HepG2 (cell line): ENCODE measurements around the gene BOLA2B. TPM values are rescaled to one million over a fixed set of nuclear protein-coding genes. Genes with fewer than 3 reads are reported as not detected.
"Not testable (repeated sequence)": the region's sequence is repeated elsewhere in the genome, so short reads cannot be mapped to it uniquely, and the experiment has no call there.

Experiments used
- ATAC-seq: fragments of 200-7000 bp; cut with Tn5 transposase; 3 replicates; pipeline ENCODE4 v1.9.1; 2020; ENCODE audit warnings: mild to moderate bottlenecking, moderate library complexity
- Bru-seq: library from RNA; stranded (reverse); fragments of 400-500 nt; gene quantifications from one replicate; lab custom pipeline; 2021; lab: Mats Ljungman, UMichigan
- BruChase-seq, 2 experiments: library from RNA; stranded (reverse); fragments of 400-500 nt; gene quantifications; one replicate each; lab custom pipeline; 2021; lab: Mats Ljungman, UMichigan
- BruUV-seq: library from RNA; stranded (reverse); fragments of 400-500 nt; replicated peaks from 2 replicates; lab custom pipeline; 2021; lab: Mats Ljungman, UMichigan
- CTCF ChIA-PET: fragments of 300-600 bp; formaldehyde crosslinking; extraction: SDS; loops from one replicate; lab custom pipeline; 2021; ENCODE audit warnings: low total read pairs, inconsistent platforms, low intra/inter-chr PET ratio; lab: Yijun Ruan, JAX
- POLR2A ChIA-PET: fragments of 350-600 bp; sonication (Branson Sonifier 250); formaldehyde crosslinking; loops from one replicate; lab custom pipeline; 2020; ENCODE audit warnings: antibody characterized with exemption, inconsistent platforms; lab: Yijun Ruan, JAX
- DNase-seq: peaks from one replicate; pipeline ENCODE4 v3.0.0-alpha.2; 2015; ENCODE audit warnings: low spot score
- FAIRE-seq: peaks from 3 replicates; lab custom pipeline; 2011; peaks lifted over from hg19 to GRCh38; lab: Jason Lieb, UNC
- H2AFZ ChIP-seq: one replicate; pipeline ENCODE4 v1.6.1; 2011; ENCODE audit warnings: low read length, inconsistent platforms
- H3K27ac ChIP-seq: fragments of 300-600 bp; 3 replicates; pipeline ENCODE4 v1.8.0; 2011; ENCODE audit warnings: mixed run types, mild to moderate bottlenecking, mixed read lengths, low read length, inconsistent platforms; ENCODE audit not compliant: insufficient read depth; ENCODE audit errors: extremely low read length
- H3K27me3 ChIP-seq, 2 experiments: fragments of 200-600 bp in 1 of 2; 2 replicates in 1 of 2; 3 replicates in 1 of 2; pipeline versions ENCODE4 v1.6.0 to v1.8.0; 2011; ENCODE audit warnings: low read length in 2 of 2, mild to moderate bottlenecking in 2 of 2, moderate library complexity in 2 of 2, inconsistent platforms in 1 of 2; ENCODE audit not compliant: insufficient read depth in 2 of 2, control insufficient read depth in 1 of 2
- H3K36me3 ChIP-seq, 2 experiments: fragments of 200-600 bp in 1 of 2; replicated peaks in 1 of 2; 2 replicates in 1 of 2; 3 replicates in 1 of 2; pipeline versions ENCODE4 v1.5.1 to v1.8.0; 2011; ENCODE audit warnings: low read length in 2 of 2, inconsistent platforms in 1 of 2; ENCODE audit not compliant: insufficient read depth in 2 of 2, control insufficient read depth in 1 of 2
- H3K4me1 ChIP-seq: 2 replicates; pipeline ENCODE4 v1.5.1; 2012; ENCODE audit warnings: low read length, inconsistent platforms; ENCODE audit not compliant: insufficient read depth
- H3K4me2 ChIP-seq: 2 replicates; pipeline ENCODE4 v1.6.0; 2011; ENCODE audit warnings: low read depth, low read length, inconsistent platforms
- H3K4me3 ChIP-seq, 3 experiments: fragments of 200-600 bp in 1 of 3; sonication (generic), shearing (Covaris generic) in 1 of 3; replicated peaks in 1 of 3; 2 replicates each; pipeline ENCODE4 v1.5.1; 2011 to 2016; ENCODE audit warnings: low read length in 3 of 3, inconsistent platforms in 2 of 3, low read depth in 2 of 3, mild to moderate bottlenecking in 2 of 3, control low read depth in 1 of 3, mixed read lengths in 1 of 3; ENCODE audit not compliant: insufficient read depth in 1 of 3
- H3K79me2 ChIP-seq: one replicate; pipeline ENCODE4 v1.6.1; 2011; ENCODE audit warnings: low read length, inconsistent platforms; ENCODE audit not compliant: insufficient read depth
- H3K9ac ChIP-seq: 2 replicates; pipeline ENCODE4 v1.6.0; 2011; ENCODE audit warnings: mild to moderate bottlenecking, low read depth, low read length, inconsistent platforms; ENCODE audit not compliant: insufficient read depth
- H3K9me3 ChIP-seq: 2 replicates; pipeline ENCODE4 v1.5.1; 2012; ENCODE audit warnings: mild to moderate bottlenecking, low read length
- H4K20me1 ChIP-seq: 2 replicates; pipeline ENCODE4 v1.6.0; 2011; ENCODE audit warnings: inconsistent platforms, mild to moderate bottlenecking, low read length, moderate library complexity; ENCODE audit not compliant: insufficient read depth
- WGBS: methylation state at CpG from one replicate; pipeline ENCODE4 v1.1.6; 2017; ENCODE audit warnings: low lambda C conversion rate; 5-methylcytosine and 5-hydroxymethylcytosine counted together
- in situ Hi-C: cut with HindIII; loops from 2 replicates; pipeline ENCODE4 v1.10.0; 2017; ENCODE audit warnings: low pct_unique_long_range_greater_than_20kb; ENCODE audit not compliant: extremely low pct_ligation_motif_present
- intact Hi-C: fragments of 100-400 bp; cut with micrococcal nuclease; formaldehyde crosslinking; loops from one replicate; pipeline ENCODE4 v1.10.0; 2022; ENCODE audit not compliant: unreplicated experiment
- long read RNA-seq, 2 experiments: library from RNA in 1 of 2; library from polyadenylated mRNA in 1 of 2; stranded (forward) in 1 of 2; unstranded in 1 of 2; transcript quantifications; one replicate each; pipeline ENCODE4 v2.0.0, GENCODE V29; 2019 to 2022
- polyA minus RNA-seq, 3 experiments: library from RNA; depleted of rRNA, polyadenylated mRNA; stranded (reverse); fragments of >200 nt; gene quantifications; 2 replicates each; pipeline ENCODE4 v1.2.3, GENCODE V29; 2011; ENCODE audit warnings: low replicate concordance in 1 of 3
- polyA plus RNA-seq, 8 experiments: library from polyadenylated mRNA; depleted of rRNA in 3 of 8; stranded (reverse) in 7 of 8; unstranded in 1 of 8; fragments of >200 nt; fragmentation: Illumina TruSeq in 4 of 8; extraction: Trizol in 4 of 8; gene quantifications; 2 replicates each; pipeline versions ENCODE4 v1.2.1 to v1.2.3, GENCODE V29; 2011 to 2016; ENCODE audit warnings: low read depth in 4 of 8, missing spikeins in 1 of 8, mixed read lengths in 1 of 8; ENCODE audit not compliant: insufficient read depth in 1 of 8
- total RNA-seq, 5 experiments: library from RNA; depleted of rRNA; stranded (reverse); fragments of >200 nt; fragmentation: Illumina TruSeq; extraction: Trizol; gene quantifications; 2 replicates each; pipeline ENCODE4 v1.2.3, GENCODE V29; 2016; ENCODE audit warnings: low read depth in 1 of 5

The BOLA2B gene
- total RNA-seq (2016; rRNA removed; fragmentation: Illumina TruSeq; extraction: Trizol) (295 and 354 TPM in 2 replicates), polyA plus RNA-seq (2011; rRNA removed) (63.8 and 97.0 TPM in 2 replicates), polyA minus RNA-seq (2011; rRNA and poly(A)+ RNA removed; ENCODE audit: low replicate concordance) (100 and 103 TPM in 2 replicates), Bru-seq, nascent RNA (percentile 24 among the genes with signal in this experiment), BruChase-seq, experiment 1, labeled RNA remaining after a 6-hour chase (percentile 31 among the genes with signal in this experiment), BruChase-seq, experiment 2, labeled RNA remaining after a 2-hour chase (percentile 36 among the genes with signal in this experiment)
- total RNA-seq (2016; cell fraction: cytosol; rRNA removed; fragmentation: Illumina TruSeq; extraction: Trizol; ENCODE audit: low read depth) = 669 and 995 TPM in 2 replicates
- 323 and 362 TPM in 2 replicates for total RNA-seq (2016; cell fraction: insoluble cytoplasmic fraction; rRNA removed; fragmentation: Illumina TruSeq; extraction: Trizol)
- total RNA-seq (2016; cell fraction: membrane; rRNA removed; fragmentation: Illumina TruSeq; extraction: Trizol) = 463 and 614 TPM in 2 replicates
- total RNA-seq (2016; cell fraction: nucleus; rRNA removed; fragmentation: Illumina TruSeq; extraction: Trizol) = 105 and 119 TPM in 2 replicates
- 336 and 429 TPM in 2 replicates for polyA plus RNA-seq (2011; cell fraction: cytosol; rRNA removed)
- 218 and 326 TPM in 2 replicates for polyA plus RNA-seq (2011; cell fraction: nucleus; rRNA removed)
- 107 and 139 TPM in 2 replicates for polyA plus RNA-seq (2012)
- polyA plus RNA-seq (2016; cell fraction: cytosol; fragmentation: Illumina TruSeq; extraction: Trizol; ENCODE audit: low read depth) = 602 and 1,024 TPM in 2 replicates
- 271 TPM in 2 replicates for polyA plus RNA-seq (2016; cell fraction: insoluble cytoplasmic fraction; fragmentation: Illumina TruSeq; extraction: Trizol; ENCODE audit: low read depth)
- 365 and 503 TPM in 2 replicates for polyA plus RNA-seq (2016; cell fraction: membrane; fragmentation: Illumina TruSeq; extraction: Trizol; ENCODE audit: low read depth)
- polyA plus RNA-seq (2016; cell fraction: nucleus; fragmentation: Illumina TruSeq; extraction: Trizol; ENCODE audit: insufficient read depth, low read depth) = 177 and 200 TPM in 2 replicates
- 30.2 and 37.1 TPM in 2 replicates for polyA minus RNA-seq (2011; cell fraction: cytosol; rRNA and poly(A)+ RNA removed)
- polyA minus RNA-seq (2011; cell fraction: nucleus; rRNA and poly(A)+ RNA removed) = 5.9 and 8.1 TPM in 2 replicates
- long read RNA-seq, experiment 1, transcript BOLA2B-201 (3 exons, 1,012 nt) = major isoform, 99 of 104 reads
- long read RNA-seq, experiment 1, partial matches to known transcripts = 0 of 104 reads
- long read RNA-seq, experiment 1, other reads (novel, unspliced or antisense) = 2 of 104 reads
- long read RNA-seq, experiment 2, transcript BOLA2B-201 (3 exons, 1,012 nt) = major isoform, 154 of 164 reads
- long read RNA-seq, experiment 2, partial matches to known transcripts = 0 of 164 reads
- long read RNA-seq, experiment 2, other reads (novel, unspliced or antisense) = 5 of 164 reads

DNA sequence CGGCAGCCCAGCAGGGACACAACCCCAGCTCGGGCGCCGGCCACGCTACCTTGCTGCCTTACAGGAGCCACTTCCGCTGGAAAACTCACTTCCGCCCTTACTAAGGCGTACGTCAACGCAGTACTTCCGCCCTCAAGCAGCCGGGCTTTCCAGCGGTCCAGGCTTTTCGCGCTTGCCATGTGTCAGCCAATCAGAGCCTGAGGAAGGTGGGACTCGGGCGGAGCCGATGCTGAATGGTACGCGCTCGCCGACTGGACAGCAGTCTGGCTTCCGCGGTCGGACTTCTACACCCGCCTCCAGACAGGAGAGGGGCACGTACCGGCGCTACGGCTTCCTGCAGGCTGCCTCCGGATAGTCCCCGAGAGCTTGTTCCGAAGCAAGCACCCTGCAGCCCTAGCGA is at the start of gene BOLA2B, which contains the start of gene SLX1A:
Gene BOLA2B, minus strand, starts transcription at position 52 of the 400 bp plus-strand sequence. CDS start 71 bp downstream, outside the sequence.
Gene SLX1A, plus strand, starts transcription at position 261 of the 400 bp plus-strand sequence. CDS start 210 bp downstream, outside the sequence.
- H4K20me1 ChIP-seq, BruUV-seq, in situ Hi-C loops, H3K27ac ChIP-seq, H3K9me3 ChIP-seq, POLR2A ChIA-PET, H3K36me3 ChIP-seq, intact Hi-C loops, H3K79me2 ChIP-seq, CTCF ChIA-PET, H3K4me1 ChIP-seq, DNase-seq, H3K27me3 ChIP-seq, H2AFZ ChIP-seq: not testable (repeated sequence)
- no CpG with 5 or more reads among the region's 34 CpGs for WGBS
- H3K4me2 ChIP-seq = peak within 1 kb of the TSS; percentile 61
- H3K4me3 ChIP-seq = peak within 1 kb of the TSS in 2 of 3 experiments; percentile 60 to 71; a peak in 3 of 6 replicates
- ATAC-seq (peak; percentile 93), FAIRE-seq (peak; percentile 97)
- peak within 1 kb of the TSS; percentile 29; the same call in 1 of the 2 replicates for H3K9ac ChIP-seq

DNA sequence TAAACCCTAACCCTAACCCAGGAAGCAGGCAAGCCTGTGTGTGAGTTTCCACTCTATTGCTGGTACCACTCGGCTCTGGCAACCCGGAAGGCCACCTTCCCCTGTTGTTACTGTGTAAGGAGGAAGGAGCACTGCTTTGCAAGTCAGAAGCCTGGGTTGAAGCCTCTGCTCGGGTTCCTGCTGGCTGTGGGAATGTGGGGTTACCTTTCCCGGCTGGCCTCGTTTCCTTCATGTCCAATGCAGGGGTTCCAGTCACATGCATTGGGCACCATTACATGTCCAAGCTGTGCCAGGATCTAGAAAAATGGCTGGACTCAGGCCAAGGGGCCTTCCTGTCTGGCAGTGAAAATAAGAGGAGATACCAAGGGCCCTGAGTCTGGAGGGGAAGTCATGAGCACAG is 23.6 kb upstream of the BOLA2B start:
- in situ Hi-C loops, H3K9ac ChIP-seq, H3K4me3 ChIP-seq, H3K36me3 ChIP-seq, H3K27ac ChIP-seq, H3K79me2 ChIP-seq, H3K4me2 ChIP-seq, CTCF ChIA-PET, FAIRE-seq, intact Hi-C loops, H2AFZ ChIP-seq, H3K4me1 ChIP-seq, DNase-seq, BruUV-seq, H3K9me3 ChIP-seq, H4K20me1 ChIP-seq, ATAC-seq, H3K27me3 ChIP-seq, POLR2A ChIA-PET: not testable (repeated sequence)
- WGBS = 18% methylated on average over 3 of the region's 5 CpGs

DNA sequence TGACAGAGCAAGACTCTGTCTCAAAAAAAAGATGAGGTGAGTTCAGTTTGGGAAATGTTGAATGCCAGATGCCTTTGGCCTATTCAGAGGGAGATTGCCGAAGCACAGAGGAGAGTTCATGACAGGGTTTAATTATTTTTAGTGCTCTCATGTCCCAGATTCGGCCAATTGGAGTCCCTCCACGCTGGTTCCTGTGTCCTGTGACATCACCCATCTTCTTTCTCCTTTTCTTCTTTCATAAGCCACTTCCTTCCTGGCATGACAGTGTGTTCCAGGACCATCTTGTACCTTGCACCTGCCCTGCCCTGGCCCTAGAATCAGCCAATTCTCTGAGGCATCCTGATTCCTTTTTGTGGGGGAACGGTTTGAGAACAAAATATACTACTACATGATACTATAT is 17.9 kb upstream of the BOLA2B start:
- intact Hi-C loops, H3K4me3 ChIP-seq, H3K36me3 ChIP-seq, H3K27ac ChIP-seq, H3K27me3 ChIP-seq, H3K4me2 ChIP-seq, CTCF ChIA-PET, H2AFZ ChIP-seq, DNase-seq, in situ Hi-C loops, POLR2A ChIA-PET, ATAC-seq, BruUV-seq, H4K20me1 ChIP-seq, H3K9me3 ChIP-seq, H3K4me1 ChIP-seq, H3K79me2 ChIP-seq, H3K9ac ChIP-seq, FAIRE-seq: not testable (repeated sequence)
- no CpG with 5 or more reads among the region's 4 CpGs for WGBS
